22Rv1 (cell line): ENCODE measurements around the gene AGMO.

Source experiments
- ZFX ChIP-seq: fragments of 450-650 bp; IDR thresholded peaks from 2 replicates; pipeline ENCODE4 v1.6.1; 2017; ENCODE audit warnings: antibody characterized with exemption, borderline replicate concordance
- TF ChIP-seq, protein P1 (sequence below): fragments of 450-650 bp; IDR thresholded peaks from 2 replicates; pipeline ENCODE4 v1.5.1; 2017; ENCODE audit warnings: mild to moderate bottlenecking

DNA sequence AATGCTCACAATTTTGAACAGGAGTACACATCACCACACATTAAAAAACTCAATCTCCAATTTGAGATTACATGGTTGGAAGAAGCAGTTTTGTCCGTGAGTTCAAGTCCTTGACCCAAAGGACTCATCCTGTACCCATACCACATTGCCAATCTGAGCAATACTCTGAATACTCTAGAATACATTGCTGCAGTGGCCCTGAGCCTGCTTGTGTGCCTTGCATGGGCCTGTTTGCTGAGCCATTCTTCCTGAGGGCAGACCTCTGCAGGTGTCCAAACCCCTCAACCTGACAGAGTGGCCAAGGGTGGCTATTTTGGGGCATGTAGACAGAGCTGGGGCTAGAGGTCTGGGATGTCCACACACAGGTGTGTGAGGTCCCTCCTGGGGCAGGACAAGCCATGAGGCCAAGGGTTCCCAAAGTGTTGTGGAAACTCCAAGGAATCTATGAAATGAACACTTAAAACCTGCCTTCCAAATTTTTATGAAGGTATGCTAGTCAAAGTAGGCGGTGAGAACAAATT is 15.5 kb downstream of the AGMO start:
- TF ChIP-seq, protein P1, sequence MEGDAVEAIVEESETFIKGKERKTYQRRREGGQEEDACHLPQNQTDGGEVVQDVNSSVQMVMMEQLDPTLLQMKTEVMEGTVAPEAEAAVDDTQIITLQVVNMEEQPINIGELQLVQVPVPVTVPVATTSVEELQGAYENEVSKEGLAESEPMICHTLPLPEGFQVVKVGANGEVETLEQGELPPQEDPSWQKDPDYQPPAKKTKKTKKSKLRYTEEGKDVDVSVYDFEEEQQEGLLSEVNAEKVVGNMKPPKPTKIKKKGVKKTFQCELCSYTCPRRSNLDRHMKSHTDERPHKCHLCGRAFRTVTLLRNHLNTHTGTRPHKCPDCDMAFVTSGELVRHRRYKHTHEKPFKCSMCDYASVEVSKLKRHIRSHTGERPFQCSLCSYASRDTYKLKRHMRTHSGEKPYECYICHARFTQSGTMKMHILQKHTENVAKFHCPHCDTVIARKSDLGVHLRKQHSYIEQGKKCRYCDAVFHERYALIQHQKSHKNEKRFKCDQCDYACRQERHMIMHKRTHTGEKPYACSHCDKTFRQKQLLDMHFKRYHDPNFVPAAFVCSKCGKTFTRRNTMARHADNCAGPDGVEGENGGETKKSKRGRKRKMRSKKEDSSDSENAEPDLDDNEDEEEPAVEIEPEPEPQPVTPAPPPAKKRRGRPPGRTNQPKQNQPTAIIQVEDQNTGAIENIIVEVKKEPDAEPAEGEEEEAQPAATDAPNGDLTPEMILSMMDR: no peak
- no peak for TF ChIP-seq ZFX
